RCC 7860 (cell line): Measurements from ENCODE around the gene MRPS5.
"Not testable (repeated sequence)": the region's sequence is repeated elsewhere in the genome, so short reads cannot be mapped to it uniquely, and the experiment has no call there.

ENCODE experiments used
- DNase-seq: peaks from one replicate; pipeline ENCODE4 v3.0.0-alpha.2; 2015; ENCODE audit warnings: low spot score
- FAIRE-seq: peaks from 2 replicates; lab custom pipeline; 2012; peaks lifted over from hg19 to GRCh38; lab: Jason Lieb, UNC

Gene MRPS5

DNA sequence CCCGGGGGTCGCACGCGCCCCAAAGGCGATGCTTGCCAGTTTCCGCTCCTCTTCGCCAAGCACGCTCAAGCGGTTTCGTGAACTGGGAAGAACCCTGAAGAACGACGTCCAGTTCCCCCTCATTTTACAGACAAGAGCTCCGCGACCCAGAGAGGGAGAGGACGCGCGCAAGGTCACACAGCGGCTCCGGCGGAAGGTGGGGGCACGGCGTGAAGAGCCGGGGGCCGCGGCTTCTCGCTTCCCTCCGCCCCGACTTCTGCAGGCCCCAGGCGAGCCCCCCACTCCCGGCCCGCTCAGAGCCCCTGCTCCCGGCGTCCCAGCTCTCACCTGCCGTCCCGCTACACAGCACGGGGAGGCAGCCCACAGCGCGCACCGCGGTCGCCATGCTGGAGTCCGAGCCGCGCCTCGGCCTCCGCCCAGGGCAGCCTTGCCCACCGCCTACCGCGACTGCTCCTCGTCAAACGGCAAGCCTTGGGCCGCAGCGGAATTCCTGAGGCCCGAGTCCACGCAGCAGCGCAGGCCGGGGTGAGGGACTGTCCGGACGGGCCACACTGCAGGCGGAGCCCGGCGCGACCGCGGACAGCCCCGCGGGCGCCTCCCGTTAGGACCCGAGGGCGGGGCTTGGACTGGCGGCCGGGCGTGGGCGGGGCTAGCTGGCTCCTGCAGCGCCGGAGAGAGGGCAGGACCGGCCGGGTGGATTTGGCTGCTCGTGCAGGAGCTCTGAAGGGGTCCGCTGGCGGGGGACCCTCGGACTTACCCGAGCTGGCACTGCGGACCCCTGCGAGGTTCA is at the start of gene MRPS5:
Gene MRPS5 (minus strand): TSS at position 402 of the 790 bp plus-strand sequence. CDS start 17 bp downstream, at position 385.
- peak; percentile 51 for DNase-seq
- no peak for FAIRE-seq

DNA sequence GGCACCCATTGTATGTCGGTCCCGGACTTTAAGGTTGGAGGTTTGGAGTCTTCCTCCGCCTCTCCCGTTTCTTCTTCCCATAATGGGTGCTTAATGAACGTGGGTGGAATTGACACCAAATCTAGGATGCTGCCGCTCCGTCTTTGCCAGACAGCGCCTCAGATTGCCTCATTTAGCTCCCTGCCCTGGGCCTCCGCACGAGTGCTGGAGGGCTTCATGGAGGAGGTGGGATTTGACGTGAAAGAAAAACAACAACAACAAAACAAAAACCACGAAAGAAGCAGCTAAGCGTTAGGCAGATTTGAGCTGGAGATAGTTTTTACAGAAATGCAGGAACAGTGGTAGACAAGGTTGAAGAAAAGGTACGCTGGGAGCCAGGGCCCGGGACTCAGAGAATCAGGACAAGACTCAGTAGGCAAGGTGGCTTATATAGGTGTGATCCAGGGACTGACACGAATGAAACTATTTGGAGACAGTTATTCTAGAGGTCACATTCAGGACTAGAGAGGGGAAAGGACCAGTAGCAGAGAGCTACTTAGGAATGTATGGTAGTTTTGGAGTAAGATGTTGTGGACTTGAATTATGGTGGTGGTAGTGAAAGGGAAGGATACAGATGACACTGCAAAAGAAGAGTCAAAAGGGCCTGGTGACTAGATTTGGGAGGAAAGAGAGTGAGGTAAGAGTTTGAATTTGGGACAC is 44.6 kb upstream of the MRPS5 start:
- FAIRE-seq (no peak), DNase-seq (no peak)

DNA sequence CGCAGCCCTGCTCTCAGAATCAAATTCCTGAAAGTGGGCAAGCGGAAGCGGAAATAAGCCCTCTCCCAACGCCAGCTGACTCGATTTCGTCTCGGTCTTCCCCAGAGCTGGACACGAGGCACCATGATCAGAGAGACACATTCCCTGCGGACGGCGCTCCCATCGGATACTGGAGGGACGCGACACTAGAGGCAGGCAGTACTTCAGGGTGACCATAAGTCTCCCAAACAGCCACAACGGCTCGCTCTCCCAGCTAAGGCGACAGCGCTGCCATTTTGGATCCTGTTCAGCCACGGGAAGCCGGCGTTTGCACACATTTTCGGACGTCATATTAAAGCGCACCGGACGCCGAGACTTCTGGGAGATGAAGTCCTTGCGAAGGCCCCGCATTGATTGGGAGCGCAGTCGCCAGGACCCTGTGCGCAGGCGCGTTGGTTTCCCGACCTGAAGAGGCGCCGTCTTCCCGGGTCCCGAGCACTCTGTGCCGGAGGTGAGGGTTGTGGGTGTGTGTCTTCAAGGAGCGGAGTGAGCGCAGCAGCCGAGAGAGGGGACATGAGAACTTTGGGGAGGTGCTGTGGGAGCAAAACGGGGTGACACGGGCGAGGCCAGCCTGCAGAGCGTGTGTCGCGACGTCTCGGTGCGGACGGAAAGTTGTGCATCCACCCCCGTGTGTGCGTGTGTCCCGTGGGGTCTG is 43.9 kb upstream of the MRPS5 start, which contains the start of gene ZNF2:
Gene ZNF2 (plus strand): TSS at position 439 of the 694 bp plus-strand sequence. CDS start 10,418 bp downstream, outside the sequence.
- FAIRE-seq: peak; percentile 67
- DNase-seq: peak; percentile 90

GRCh38 chr2:95165030-95165370 is 43.4 kb upstream of the MRPS5 start:
- DNase-seq (no peak), FAIRE-seq (no peak)

GRCh38 chr2:95159690-95160449 is 38.3 kb upstream of the MRPS5 start, which contains the start of gene ZNF514:
Gene ZNF514 (minus strand): TSS chr2:95159848. CDS start chr2:95153253, 6,595 bp downstream.
- no peak for FAIRE-seq
- DNase-seq: peak; percentile 12

GRCh38 chr2:95158891-95159619 is 37.4 kb upstream of the MRPS5 start:
- DNase-seq (peak; percentile 7), FAIRE-seq (no peak)

- FAIRE-seq (no peak), DNase-seq (no peak)
Observed at GRCh38 chr2:95158441-95158840, 36.8 kb upstream of the MRPS5 start.

- FAIRE-seq (no peak), DNase-seq (no peak)
Observed at GRCh38 chr2:95149397-95149984, 27.9 kb upstream of the MRPS5 start.

- DNase-seq (no peak), FAIRE-seq (no peak)
Observed at GRCh38 chr2:95143838-95144237, 22.2 kb upstream of the MRPS5 start.

GRCh38 chr2:95138702-95139101 is 17.1 kb upstream of the MRPS5 start:
- FAIRE-seq: no peak
- DNase-seq: no peak

- FAIRE-seq (no peak), DNase-seq (no peak)
Observed at GRCh38 chr2:95122197-95122551, 566 bp upstream of the MRPS5 start.

DNA sequence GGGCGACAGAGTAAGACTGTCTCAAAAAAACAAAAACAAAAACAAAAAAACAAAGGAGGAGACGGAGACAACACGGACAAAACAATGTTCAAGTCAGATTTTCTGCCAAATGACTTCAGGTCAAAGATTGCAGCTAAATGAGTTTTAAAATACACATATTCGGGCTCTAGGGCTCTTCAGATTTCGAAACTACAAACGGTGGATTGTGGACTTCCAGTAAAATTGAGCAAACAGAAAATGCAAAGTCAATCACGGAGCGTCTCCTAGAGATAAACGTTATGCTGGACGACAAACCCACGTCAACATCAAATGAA is 558 bp downstream of the MRPS5 start:
- FAIRE-seq: no peak
- no peak for DNase-seq

GRCh38 chr2:95115418-95115817 is 6.2 kb downstream of the MRPS5 start:
- FAIRE-seq (no peak), DNase-seq (peak; percentile 47)

- DNase-seq: no peak
- FAIRE-seq: no peak
Observed at GRCh38 chr2:95113464-95113863, 8.1 kb downstream of the MRPS5 start.

- FAIRE-seq: no peak
- no peak for DNase-seq
Observed at GRCh38 chr2:95110395-95110794, 11.2 kb downstream of the MRPS5 start.

- FAIRE-seq: no peak
- no peak for DNase-seq
Observed at GRCh38 chr2:95109260-95109659, 12.3 kb downstream of the MRPS5 start.

- FAIRE-seq (no peak), DNase-seq (no peak)
Observed at GRCh38 chr2:95106081-95106480, 15.5 kb downstream of the MRPS5 start.

- DNase-seq (no peak), FAIRE-seq (no peak)
Observed at GRCh38 chr2:95104606-95105005, 17.0 kb downstream of the MRPS5 start.

DNA sequence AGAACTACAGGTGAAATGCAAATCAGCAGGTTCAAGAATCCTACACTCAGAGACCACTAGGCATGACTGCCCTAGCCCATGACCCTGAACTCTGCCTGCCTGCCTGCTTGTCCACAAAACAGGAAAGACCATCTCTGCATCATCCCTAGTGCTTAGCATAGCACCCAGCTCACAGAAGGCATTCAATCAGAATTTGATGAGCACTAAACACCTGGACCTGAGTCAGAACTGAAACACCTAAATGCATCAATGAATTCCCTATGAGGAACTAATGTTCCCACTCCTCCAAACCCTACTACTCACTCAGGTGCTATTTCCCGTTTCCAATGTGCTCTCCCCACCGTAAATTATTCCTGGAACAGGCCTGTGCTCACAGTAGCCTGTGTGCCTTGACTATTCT is 21.7 kb downstream of the MRPS5 start:
- DNase-seq: no peak
- FAIRE-seq: no peak

- not testable (repeated sequence) for DNase-seq, FAIRE-seq
Observed at GRCh38 chr2:95098273-95098672, 23.3 kb downstream of the MRPS5 start.
